Thyroid gland (tissue), 4 donors: ENCODE results near the gene SLC25A52.

ENCODE experiments used
- POLR2A ChIP-seq, 2 donors: fragments of 450-650 bp; IDR thresholded peaks; one replicate each; pipeline ENCODE4 v1.6.1; 2017; ENCODE audit warnings: antibody characterized with exemption in 2 of 2, mild to moderate bottlenecking in 2 of 2, moderate library complexity in 1 of 2
- TF ChIP-seq, protein P1 (sequence below), 6 experiments: fragments of 200-600 bp in 3 of 6; fragments of 450-650 bp in 3 of 6; sonication (generic) in 3 of 6; IDR thresholded peaks; one replicate each; pipeline ENCODE4 v1.5.1; 2016 to 2019; ENCODE audit warnings: antibody characterized with exemption in 6 of 6, mild to moderate bottlenecking in 2 of 6, inconsistent platforms in 1 of 6, moderate library complexity in 1 of 6

DNA sequence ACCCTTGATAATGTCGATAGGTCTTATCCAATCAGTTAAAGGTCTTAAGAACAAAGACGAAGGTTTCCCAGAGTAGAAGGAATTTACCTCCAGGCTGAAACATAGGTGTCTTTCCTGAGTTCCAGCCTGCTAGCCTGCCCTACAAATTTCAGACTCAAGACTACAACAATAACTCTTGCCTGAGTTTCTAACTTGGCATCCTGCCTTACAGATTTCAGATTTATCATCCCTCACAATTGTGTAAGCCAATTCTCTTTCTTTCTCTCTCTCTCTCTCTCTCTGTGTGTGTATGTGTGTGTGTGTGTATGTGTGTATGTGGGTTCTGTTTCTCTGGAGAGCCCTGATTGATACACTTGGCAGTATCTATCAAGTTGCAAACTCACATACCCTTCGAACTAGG lies 39.1 kb downstream of the SLC25A52 start:
- TF ChIP-seq POLR2A (IDR thresholded peaks at IDR 0.05) = no peak
- TF ChIP-seq, protein P1, sequence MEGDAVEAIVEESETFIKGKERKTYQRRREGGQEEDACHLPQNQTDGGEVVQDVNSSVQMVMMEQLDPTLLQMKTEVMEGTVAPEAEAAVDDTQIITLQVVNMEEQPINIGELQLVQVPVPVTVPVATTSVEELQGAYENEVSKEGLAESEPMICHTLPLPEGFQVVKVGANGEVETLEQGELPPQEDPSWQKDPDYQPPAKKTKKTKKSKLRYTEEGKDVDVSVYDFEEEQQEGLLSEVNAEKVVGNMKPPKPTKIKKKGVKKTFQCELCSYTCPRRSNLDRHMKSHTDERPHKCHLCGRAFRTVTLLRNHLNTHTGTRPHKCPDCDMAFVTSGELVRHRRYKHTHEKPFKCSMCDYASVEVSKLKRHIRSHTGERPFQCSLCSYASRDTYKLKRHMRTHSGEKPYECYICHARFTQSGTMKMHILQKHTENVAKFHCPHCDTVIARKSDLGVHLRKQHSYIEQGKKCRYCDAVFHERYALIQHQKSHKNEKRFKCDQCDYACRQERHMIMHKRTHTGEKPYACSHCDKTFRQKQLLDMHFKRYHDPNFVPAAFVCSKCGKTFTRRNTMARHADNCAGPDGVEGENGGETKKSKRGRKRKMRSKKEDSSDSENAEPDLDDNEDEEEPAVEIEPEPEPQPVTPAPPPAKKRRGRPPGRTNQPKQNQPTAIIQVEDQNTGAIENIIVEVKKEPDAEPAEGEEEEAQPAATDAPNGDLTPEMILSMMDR (IDR thresholded peaks at IDR 0.05) = no peak
